Lower lobe of right lung (tissue), 2 donors: Measurements from ENCODE around the gene NRCAM. TPM values are rescaled to one million over a fixed set of nuclear protein-coding genes. Genes with fewer than 3 reads are reported as not detected.

Experiments used
- ATAC-seq, 2 donors: fragments of 200-7000 bp; cut with Tn5 transposase; one replicate each; pipeline ENCODE4 v1.9.1; 2020 to 2022; ENCODE audit warnings: mild to moderate bottlenecking in 2 of 2, moderate library complexity in 2 of 2
- DNase-seq: peaks from one replicate; pipeline ENCODE4 v3.0.0-alpha.2; 2020
- H3K27ac ChIP-seq: fragments of 200-600 bp; one replicate; pipeline ENCODE4 v1.8.0; 2022
- H3K27me3 ChIP-seq: fragments of 200-600 bp; one replicate; pipeline ENCODE4 v1.8.0; 2022; ENCODE audit warnings: low read depth
- H3K36me3 ChIP-seq: fragments of 200-600 bp; one replicate; pipeline ENCODE4 v1.8.0; 2022; ENCODE audit warnings: mild to moderate bottlenecking
- H3K4me1 ChIP-seq: fragments of 200-600 bp; one replicate; pipeline ENCODE4 v1.8.0; 2022
- H3K4me3 ChIP-seq: fragments of 200-600 bp; one replicate; pipeline ENCODE4 v1.8.0; 2022; ENCODE audit warnings: mild to moderate bottlenecking
- H3K9me3 ChIP-seq: fragments of 200-600 bp; one replicate; pipeline ENCODE4 v1.8.0; 2022
- intact Hi-C: fragments of 100-400 bp; cut with DNase I; formaldehyde crosslinking; loops from one replicate; pipeline ENCODE4 v1.11.0; 2022
- total RNA-seq: library from RNA; stranded (reverse); fragmentation: NEBNext Ultra II Directional; extraction: Animal tissue kit (Norgen Biotek cat#: 25700); gene quantifications from one replicate; pipeline ENCODE4 v1.2.1, GENCODE V29; 2021
- TF ChIP-seq, protein P1 (sequence below): fragments of 200-600 bp; IDR thresholded peaks from one replicate; pipeline ENCODE4 v1.8.0; 2022; ENCODE audit warnings: antibody characterized with exemption, mild to moderate bottlenecking
- donor health status: DM: no; HTN: yes; CAD: no; lungs with severe emphysema.

The NRCAM gene
- total RNA-seq, 1 donor from 2014 or later, result 2.6 TPM

DNA sequence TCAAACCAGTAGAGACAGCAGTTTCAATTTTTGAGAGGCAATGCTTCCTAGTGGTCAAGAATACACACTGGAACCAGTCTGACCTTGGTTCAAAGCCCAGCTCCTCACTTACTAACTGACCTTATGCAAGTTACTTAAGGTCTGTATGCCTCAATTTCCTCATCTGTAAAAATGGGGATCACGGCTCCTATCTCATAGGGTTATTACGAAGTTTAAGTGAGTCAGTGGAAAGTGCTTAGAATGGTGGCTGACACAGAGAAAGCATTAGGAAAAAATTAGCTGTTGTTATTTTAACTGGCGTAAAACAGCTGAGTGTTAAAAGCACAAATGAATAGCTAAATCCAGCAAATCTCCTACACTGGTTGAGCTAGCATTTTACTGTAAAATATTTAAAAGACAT, 163.7 kb downstream of the NRCAM start:
- H3K9me3 ChIP-seq, result no peaks in the 10 kb centered on the region
- no peak overlapping the region for H3K4me3 ChIP-seq
- intact Hi-C loops, result no loop called here
- no peaks in the 10 kb centered on the region for H3K4me1 ChIP-seq
- ATAC-seq, result no peak
- no peaks in the 10 kb centered on the region for H3K27me3 ChIP-seq
- H3K36me3 ChIP-seq, result no peaks in the 10 kb centered on the region
- no peak overlapping the region for H3K27ac ChIP-seq
- TF ChIP-seq, protein P1, sequence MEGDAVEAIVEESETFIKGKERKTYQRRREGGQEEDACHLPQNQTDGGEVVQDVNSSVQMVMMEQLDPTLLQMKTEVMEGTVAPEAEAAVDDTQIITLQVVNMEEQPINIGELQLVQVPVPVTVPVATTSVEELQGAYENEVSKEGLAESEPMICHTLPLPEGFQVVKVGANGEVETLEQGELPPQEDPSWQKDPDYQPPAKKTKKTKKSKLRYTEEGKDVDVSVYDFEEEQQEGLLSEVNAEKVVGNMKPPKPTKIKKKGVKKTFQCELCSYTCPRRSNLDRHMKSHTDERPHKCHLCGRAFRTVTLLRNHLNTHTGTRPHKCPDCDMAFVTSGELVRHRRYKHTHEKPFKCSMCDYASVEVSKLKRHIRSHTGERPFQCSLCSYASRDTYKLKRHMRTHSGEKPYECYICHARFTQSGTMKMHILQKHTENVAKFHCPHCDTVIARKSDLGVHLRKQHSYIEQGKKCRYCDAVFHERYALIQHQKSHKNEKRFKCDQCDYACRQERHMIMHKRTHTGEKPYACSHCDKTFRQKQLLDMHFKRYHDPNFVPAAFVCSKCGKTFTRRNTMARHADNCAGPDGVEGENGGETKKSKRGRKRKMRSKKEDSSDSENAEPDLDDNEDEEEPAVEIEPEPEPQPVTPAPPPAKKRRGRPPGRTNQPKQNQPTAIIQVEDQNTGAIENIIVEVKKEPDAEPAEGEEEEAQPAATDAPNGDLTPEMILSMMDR, result no peak
- DNase-seq, result no peak

DNA sequence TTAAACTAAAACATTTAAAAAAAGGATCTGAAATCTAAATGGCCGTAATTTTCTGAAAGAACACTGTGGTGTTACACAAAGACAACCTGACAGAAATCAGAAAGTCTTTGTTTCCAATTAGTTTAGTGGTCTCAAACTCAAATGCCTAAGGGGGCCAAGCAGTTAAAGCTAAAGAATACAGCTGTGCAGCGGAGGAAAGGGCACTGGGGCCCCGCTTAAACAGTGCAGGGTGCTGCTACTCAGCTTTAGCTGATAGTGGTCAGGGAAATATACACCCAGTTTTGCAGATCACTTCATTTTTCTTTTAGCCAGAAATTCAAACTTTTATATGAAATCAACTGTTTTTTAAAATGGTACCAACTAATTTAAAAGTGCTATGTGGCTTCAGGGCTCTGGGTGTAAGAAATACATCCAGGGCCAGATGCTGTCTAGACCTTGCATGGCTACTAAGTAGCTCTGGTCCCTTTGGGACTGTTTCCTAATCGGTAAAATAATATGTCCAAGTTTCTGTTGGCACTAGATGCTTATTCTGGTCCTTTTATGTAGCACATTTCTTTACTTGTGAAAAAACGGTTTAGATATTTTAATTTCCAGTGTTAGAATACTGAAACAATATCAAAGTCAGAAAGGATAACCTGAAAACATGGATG, 164.3 kb downstream of the NRCAM start:
- TF ChIP-seq, protein P1, result no peak
- DNase-seq (no peak), ATAC-seq (no peak)
- H3K4me1 ChIP-seq, result no peaks in the 10 kb centered on the region
- intact Hi-C loops, result no loop called here
- H3K27me3 ChIP-seq, result no peaks in the 10 kb centered on the region
- no peaks in the 10 kb centered on the region for H3K36me3 ChIP-seq
- no peaks in the 10 kb centered on the region for H3K9me3 ChIP-seq
- H3K4me3 ChIP-seq, result no peak overlapping the region
- H3K27ac ChIP-seq, result no peak overlapping the region

DNA sequence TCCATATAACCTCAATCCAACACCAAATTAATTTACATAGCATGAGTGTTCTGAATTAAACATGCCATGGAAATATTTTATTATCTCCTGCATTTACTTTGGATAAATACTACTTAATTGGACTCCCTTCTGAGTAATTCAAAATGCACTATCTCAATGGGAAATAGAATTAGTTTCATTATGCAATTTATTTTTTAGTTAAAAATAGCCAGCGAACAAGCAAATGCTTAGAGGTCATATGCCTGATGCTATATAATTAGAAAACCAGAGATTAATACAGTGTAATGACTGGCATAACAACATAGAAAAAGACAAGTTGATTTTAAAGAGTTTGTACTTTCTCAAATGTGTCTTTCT, 165.1 kb downstream of the NRCAM start:
- intact Hi-C loops, result no loop called here
- Histone ChIP-seq H3K4me1 (no peaks in the 10 kb centered on the region), H3K9me3 (no peaks in the 10 kb centered on the region), H3K27me3 (peaks cover 4% of the 10 kb centered on the region), H3K36me3 (no peaks in the 10 kb centered on the region), H3K4me3 (no peak overlapping the region), H3K27ac (no peak overlapping the region)
- TF ChIP-seq, protein P1, result no peak
- ATAC-seq (no peak), DNase-seq (no peak)

DNA sequence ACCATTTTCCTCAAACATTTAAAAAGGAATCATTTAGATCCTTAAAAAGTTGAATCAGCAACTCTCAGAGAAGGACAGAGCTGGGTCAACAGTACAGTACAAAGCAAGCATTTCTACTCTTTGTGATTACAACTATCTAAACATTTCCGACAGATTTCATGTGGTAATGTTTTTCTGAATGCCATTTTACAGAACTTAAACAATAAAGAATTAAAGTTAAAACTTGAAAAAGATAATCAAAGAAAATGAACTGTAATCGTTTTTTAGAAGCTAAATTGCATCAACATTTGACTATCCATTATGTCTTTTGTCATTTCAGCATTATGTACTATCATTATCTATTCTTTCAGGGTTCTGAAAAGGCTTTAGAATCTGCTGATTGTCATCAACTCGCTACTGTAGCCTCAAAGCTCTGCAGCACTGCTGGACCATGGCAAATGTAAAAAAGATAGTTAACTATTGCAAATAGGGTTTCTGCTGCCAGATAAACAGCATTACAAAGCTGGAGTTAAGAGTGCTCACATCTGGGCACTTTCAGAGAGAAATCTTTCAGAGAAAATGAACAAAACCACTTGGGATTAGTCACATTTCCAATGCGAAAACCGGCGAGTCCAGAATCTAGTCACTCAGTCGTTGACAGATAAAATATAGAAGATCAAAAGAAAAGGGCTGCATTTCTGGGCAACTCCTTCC, 165.6 kb downstream of the NRCAM start:
- no peaks in the 10 kb centered on the region for H3K9me3 ChIP-seq
- H3K27ac ChIP-seq, result no peak overlapping the region
- no peaks in the 10 kb centered on the region for H3K36me3 ChIP-seq
- H3K4me1 ChIP-seq, result no peaks in the 10 kb centered on the region
- TF ChIP-seq, protein P1, result no peak
- DNase-seq, result no peak
- H3K27me3 ChIP-seq, result peaks cover 4% of the 10 kb centered on the region
- no peak overlapping the region for H3K4me3 ChIP-seq
- intact Hi-C loops, result no loop called here
- ATAC-seq, result no peak

DNA sequence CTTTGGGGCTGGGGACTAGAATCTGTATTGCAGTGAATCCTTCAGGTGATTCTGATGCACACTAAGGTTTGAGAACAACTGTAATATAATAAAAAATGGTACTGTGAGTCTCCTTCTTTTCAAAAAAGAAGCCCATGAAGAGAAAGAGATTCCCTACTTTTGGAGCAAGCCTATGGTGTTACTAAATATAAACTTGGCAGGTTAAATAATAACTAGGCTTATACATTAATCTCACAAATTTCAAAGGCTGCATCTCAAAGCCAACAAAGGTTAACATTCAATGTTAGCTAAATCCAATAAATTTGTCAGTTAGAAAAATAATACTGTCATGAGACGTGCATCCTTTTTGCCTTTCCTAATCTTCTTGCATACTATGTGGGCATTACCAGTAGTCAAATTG, 166.4 kb downstream of the NRCAM start:
- intact Hi-C loops, result no loop called here
- no peak for ATAC-seq
- no peak overlapping the region for H3K27ac ChIP-seq

More for the DNA sequence above, 166.4 kb downstream of the NRCAM start:
- no peaks in the 10 kb centered on the region for H3K36me3 ChIP-seq
- peaks cover 4% of the 10 kb centered on the region for H3K27me3 ChIP-seq
- no peak overlapping the region for H3K4me3 ChIP-seq
- no peaks in the 10 kb centered on the region for H3K9me3 ChIP-seq
- TF ChIP-seq, protein P1, result no peak
- DNase-seq, result no peak
- no peaks in the 10 kb centered on the region for H3K4me1 ChIP-seq
